Fibroblast of pulmonary artery (primary cell): ENCODE results near the gene SFXN3.
A peak's percentile ranks its signal among the peaks of the same experiment; 100 is the strongest.

ENCODE experiments used
- DNase-seq: peaks from one replicate; pipeline ENCODE4 v3.0.0-alpha.2; 2010; ENCODE audit warnings: low read depth
- H3K4me3 ChIP-seq: replicated peaks from 2 replicates; pipeline ENCODE4 v1.5.1; 2011; ENCODE audit warnings: low read depth, mild to moderate bottlenecking, control low read depth, low read length, moderate library complexity
- CTCF ChIP-seq: IDR thresholded peaks from 2 replicates; pipeline ENCODE4 v1.5.1; 2011; ENCODE audit warnings: mild to moderate bottlenecking, control low read depth, low read length, inconsistent platforms; ENCODE audit errors: missing control alignments

The SFXN3 gene

GRCh38 chr10:100996678-100997359 is 34.2 kb upstream of the SFXN3 start:
- DNase-seq: no peak

GRCh38 chr10:100997360-100998182 is 33.5 kb upstream of the SFXN3 start:
- peak; percentile 81 for TF ChIP-seq CTCF
- DNase-seq: peak; percentile 76
- H3K4me3 ChIP-seq: peak overlapping the region; percentile 89

More at GRCh38 chr10:100996678-100997359, 34.2 kb upstream of the SFXN3 start:
- peak overlapping the region; percentile 89 for H3K4me3 ChIP-seq
- no peak for TF ChIP-seq CTCF

GRCh38 chr10:100998183-100998990 is 32.6 kb upstream of the SFXN3 start:
- no peak for TF ChIP-seq CTCF
- peak; percentile 77 for DNase-seq
- H3K4me3 ChIP-seq: peak overlapping the region; percentile 89

GRCh38 chr10:100998991-100999741 is 31.9 kb upstream of the SFXN3 start:
- peak; percentile 42 for TF ChIP-seq CTCF
- DNase-seq: peak; percentile 79
- peak overlapping the region; percentile 89 for H3K4me3 ChIP-seq

GRCh38 chr10:100999742-101000126 is 31.3 kb upstream of the SFXN3 start, which contains the start of gene LZTS2:
Gene LZTS2 (plus strand): TSS chr10:100999808. CDS start chr10:101002539, 2,731 bp downstream.
- no peak for TF ChIP-seq CTCF
- DNase-seq: no peak
- peak within 1 kb of the TSS; percentile 89 for H3K4me3 ChIP-seq
